ENCODE results near the gene STAT4. TPM values are rescaled to one million over a fixed set of nuclear protein-coding genes. Genes with fewer than 3 reads are reported as not detected.

STAT4 gene
- total RNA-seq, 1 donor from 2014 or later: 2.1 TPM

DNA sequence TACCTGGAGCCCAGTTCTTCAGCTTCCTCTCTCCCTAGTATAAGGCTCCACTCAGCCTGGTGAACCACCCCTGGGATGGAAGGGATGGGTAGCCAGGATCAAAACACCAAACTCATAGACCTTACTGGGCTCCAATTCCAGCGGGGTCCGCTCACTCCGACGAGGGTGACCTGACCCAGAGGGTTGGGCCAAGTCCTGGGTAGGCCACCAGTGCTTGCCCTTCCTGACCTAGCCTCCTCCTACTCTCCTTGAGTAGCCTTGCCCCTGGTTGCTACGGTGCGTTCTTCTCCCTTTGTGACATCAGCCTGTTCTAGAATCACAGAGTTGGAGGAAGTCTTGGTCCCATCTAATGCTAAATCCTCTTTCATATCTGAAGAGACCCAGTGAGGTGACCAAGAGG lies 537 bp upstream of the STAT4 start:
- TF ChIP-seq, protein P1, sequence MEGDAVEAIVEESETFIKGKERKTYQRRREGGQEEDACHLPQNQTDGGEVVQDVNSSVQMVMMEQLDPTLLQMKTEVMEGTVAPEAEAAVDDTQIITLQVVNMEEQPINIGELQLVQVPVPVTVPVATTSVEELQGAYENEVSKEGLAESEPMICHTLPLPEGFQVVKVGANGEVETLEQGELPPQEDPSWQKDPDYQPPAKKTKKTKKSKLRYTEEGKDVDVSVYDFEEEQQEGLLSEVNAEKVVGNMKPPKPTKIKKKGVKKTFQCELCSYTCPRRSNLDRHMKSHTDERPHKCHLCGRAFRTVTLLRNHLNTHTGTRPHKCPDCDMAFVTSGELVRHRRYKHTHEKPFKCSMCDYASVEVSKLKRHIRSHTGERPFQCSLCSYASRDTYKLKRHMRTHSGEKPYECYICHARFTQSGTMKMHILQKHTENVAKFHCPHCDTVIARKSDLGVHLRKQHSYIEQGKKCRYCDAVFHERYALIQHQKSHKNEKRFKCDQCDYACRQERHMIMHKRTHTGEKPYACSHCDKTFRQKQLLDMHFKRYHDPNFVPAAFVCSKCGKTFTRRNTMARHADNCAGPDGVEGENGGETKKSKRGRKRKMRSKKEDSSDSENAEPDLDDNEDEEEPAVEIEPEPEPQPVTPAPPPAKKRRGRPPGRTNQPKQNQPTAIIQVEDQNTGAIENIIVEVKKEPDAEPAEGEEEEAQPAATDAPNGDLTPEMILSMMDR (conservative IDR thresholded peaks at IDR 0.05): no peak
- Mint-ChIP-seq H3K4me1 (ENCODE audit: unreplicated experiment) (peaks cover 3% of the 10 kb centered on the region), H3K36me3 (no peaks in the 10 kb centered on the region), H3K9me3 (no peaks in the 10 kb centered on the region), H3K27ac (no peak overlapping the region), H3K27me3 (peaks cover 34% of the 10 kb centered on the region), H3K4me3 (peak overlapping the region; percentile 86)
- DNase-seq (ENCODE audit: extremely low spot score, unreplicated experiment): no peak

DNA sequence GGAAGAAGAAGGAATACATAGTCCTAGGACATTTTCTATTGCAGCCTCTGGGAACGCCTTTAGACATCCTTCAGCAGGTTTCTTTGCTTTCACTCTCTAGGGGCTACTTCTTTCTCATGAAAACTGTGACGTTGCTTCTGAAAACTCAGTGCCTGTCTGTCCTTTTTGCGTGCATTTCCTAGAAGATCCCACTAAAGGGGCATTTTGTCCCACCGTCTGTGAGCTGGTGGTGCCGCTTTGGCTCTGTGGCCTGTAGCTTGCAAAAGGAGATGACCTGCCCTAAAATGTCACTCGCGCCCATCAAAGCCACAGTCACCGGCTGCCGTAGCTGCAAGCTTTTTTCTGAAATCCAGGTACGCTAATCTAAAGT lies 579 bp downstream of the STAT4 start:
- TF ChIP-seq, protein P1 (conservative IDR thresholded peaks at IDR 0.05): no peak
- peaks cover 3% of the 10 kb centered on the region for H3K36me3 Mint-ChIP-seq
- peaks cover 3% of the 10 kb centered on the region for H3K4me1 Mint-ChIP-seq (ENCODE audit: unreplicated experiment)
- H3K27ac Mint-ChIP-seq: no peak overlapping the region
- DNase-seq (ENCODE audit: extremely low spot score, unreplicated experiment): no peak
- no peaks in the 10 kb centered on the region for H3K9me3 Mint-ChIP-seq
- H3K27me3 Mint-ChIP-seq: peaks cover 34% of the 10 kb centered on the region
- peak overlapping the region; percentile 86 for H3K4me3 Mint-ChIP-seq

DNA sequence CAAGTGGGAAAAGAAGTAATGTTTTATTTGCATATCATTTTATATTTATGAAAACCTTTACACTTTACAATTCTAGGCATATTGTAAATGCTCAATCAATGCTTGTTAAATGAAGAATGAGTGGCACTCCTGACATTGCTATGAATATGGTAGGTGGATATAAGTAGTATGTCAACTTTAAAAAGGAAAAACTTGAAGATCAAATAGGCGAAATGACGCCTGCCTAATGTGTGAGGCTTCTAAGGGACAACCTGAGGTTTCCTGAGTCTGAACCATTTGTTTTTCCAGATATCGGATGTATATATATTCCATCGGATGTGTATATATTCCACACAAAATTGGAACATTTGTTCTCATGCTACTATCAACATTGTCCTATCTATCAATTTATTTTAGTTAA lies 1.4 kb downstream of the STAT4 start:
- Mint-ChIP-seq H3K4me1 (ENCODE audit: unreplicated experiment) (peaks cover 3% of the 10 kb centered on the region), H3K27ac (no peak overlapping the region), H3K9me3 (no peaks in the 10 kb centered on the region), H3K36me3 (peaks cover 3% of the 10 kb centered on the region), H3K4me3 (peak overlapping the region; percentile 16), H3K27me3 (peaks cover 34% of the 10 kb centered on the region)
- TF ChIP-seq, protein P1 (conservative IDR thresholded peaks at IDR 0.05): no peak
- no peak for DNase-seq (ENCODE audit: extremely low spot score, unreplicated experiment)

DNA sequence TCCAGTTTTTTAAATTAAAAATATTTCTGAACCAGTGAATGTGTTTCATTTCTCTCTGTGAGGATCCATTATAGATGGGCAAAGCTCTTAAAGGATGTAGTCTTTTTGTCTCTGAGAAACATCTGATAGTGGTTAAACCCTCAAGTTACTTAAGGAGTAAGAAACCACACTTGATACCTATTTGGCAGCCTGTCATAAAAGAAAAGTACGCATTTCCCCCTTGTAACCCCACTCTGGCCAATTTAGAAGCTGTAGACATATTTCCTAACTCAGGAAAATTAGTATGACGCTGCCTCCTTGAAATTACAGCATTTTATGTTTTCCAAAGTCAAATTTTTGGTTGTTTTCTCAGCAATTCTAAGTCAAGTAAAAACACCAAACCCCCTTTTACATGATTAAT lies 2.0 kb downstream of the STAT4 start:
- Mint-ChIP-seq H3K9me3 (no peaks in the 10 kb centered on the region), H3K4me1 (ENCODE audit: unreplicated experiment) (peaks cover 3% of the 10 kb centered on the region), H3K27me3 (peaks cover 34% of the 10 kb centered on the region), H3K4me3 (no peak overlapping the region), H3K36me3 (peaks cover 3% of the 10 kb centered on the region), H3K27ac (no peak overlapping the region)
- TF ChIP-seq, protein P1 (conservative IDR thresholded peaks at IDR 0.05): no peak
- DNase-seq (ENCODE audit: extremely low spot score, unreplicated experiment): no peak

DNA sequence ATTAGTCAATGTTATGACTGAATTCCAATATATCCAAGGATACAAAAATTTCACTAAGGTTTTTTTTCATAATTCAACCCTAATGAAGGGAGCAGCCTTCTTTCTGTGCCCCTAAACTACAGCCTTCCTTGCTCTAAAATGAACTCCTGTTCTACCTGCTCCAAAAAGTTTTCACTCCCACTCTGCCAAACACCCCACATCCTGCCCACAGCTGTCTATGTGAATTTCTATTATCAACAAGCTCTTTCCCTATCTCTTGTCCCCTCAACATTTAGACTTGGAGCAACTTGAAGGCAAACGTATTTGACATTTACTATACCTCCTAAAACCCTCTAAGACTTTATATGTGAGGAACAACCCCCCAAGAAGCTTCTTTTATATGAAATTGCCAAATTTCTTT lies 2.5 kb downstream of the STAT4 start:
- DNase-seq (ENCODE audit: extremely low spot score, unreplicated experiment): no peak
- TF ChIP-seq, protein P1 (conservative IDR thresholded peaks at IDR 0.05): no peak

More for the DNA sequence above, 2.5 kb downstream of the STAT4 start:
- H3K27ac Mint-ChIP-seq: no peak overlapping the region
- no peaks in the 10 kb centered on the region for H3K9me3 Mint-ChIP-seq
- peaks cover 34% of the 10 kb centered on the region for H3K27me3 Mint-ChIP-seq
- peaks cover 3% of the 10 kb centered on the region for H3K4me1 Mint-ChIP-seq (ENCODE audit: unreplicated experiment)
- H3K36me3 Mint-ChIP-seq: peaks cover 3% of the 10 kb centered on the region
- H3K4me3 Mint-ChIP-seq: no peak overlapping the region

All from type B pancreatic cell (in vitro differentiated cells).